Activated CD4-positive, alpha-beta T cell treated with anti-CD3 and anti-CD28 coated beads, Interleukin-2, amount 50 U/mL, for 1 hour (primary cell): ENCODE results near the gene CXorf65.

Source experiments
- DNase-seq: peaks from one replicate; pipeline ENCODE4 v3.0.0-alpha.2; 2020

CXorf65 gene

DNA sequence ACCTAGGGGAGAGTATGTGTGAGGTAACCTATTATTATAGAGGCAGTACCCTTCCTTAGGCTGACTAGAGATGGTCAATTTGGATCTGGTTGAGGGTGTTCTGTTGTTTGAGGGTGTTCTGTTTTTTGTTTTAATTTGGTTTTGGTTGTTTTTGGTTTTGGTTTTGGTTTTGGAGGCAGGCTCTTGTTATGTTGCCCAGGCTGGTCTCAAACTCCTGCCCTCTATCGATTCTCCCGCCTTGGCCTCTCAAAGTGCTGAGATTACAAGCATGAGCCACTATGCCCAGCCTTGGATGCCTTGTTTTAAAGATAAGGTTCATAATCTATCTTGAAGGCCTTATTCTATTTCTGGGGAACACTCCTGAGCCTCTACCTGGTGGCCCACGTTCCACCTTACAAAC lies 912 bp downstream of the CXorf65 start:
- no peak for DNase-seq

DNA sequence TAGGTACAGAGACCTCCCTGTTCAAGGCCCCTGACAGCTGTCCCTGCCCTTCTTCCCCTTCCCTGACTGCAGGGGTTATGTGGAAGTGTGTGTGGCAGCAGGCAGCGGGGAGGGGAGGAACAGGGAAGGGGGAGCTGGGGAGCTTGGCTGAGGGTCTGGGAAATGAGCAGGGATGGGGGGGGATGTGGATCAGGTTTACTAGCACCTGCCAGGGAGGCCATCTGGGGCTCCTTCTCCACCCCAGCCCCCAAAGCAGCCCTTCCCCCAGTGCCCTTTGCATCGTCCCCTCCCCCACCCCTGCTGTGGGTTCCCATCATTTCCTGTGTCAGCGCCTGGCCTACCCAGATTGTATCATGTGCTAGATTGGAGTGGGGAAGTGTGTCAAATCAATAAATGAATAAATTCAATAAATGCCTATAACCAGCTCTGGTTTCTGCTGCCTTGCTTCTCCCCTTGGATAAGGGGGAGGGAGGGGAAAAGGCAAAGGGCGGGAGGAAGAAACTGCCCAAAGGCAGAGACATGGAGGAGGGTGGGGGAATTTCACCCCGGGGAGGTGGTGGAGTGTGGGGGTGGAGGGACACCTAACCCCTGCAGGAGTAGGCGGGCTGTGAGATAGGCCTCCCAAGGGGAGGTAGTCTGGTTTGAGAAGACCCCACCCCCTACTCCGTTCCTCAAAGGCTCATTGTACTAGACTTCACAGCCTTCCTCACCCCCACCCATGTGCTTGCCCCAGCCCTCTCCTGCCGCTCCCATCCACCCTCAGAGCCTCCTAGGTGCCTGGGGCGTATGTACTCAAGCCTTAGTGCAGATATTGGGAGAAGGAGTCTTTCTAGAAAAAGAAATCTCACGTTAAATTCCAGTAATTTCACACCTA lies 3.2 kb downstream of the CXorf65 start:
- DNase-seq, result peak; percentile 40

DNA sequence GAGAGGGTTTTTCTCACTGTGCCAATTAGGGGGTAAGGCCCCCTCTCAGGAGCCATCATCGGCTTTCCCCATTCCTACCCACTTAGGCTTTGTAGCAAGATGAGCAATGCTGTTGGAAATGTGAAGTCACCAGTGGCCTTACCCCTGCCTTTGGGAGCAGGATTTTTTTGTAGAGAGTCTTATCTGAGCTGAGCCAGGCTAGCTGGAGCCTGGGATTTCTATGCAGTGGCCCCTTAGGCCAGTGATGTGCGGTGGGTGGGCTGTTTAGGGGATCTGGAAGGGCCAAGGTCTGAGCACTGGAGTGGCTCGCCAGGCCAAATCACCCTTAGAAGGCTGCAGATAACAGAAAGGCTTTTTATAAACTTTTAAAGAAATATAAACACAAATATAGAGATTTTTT lies 4.2 kb downstream of the CXorf65 start:
- DNase-seq, result no peak

DNA sequence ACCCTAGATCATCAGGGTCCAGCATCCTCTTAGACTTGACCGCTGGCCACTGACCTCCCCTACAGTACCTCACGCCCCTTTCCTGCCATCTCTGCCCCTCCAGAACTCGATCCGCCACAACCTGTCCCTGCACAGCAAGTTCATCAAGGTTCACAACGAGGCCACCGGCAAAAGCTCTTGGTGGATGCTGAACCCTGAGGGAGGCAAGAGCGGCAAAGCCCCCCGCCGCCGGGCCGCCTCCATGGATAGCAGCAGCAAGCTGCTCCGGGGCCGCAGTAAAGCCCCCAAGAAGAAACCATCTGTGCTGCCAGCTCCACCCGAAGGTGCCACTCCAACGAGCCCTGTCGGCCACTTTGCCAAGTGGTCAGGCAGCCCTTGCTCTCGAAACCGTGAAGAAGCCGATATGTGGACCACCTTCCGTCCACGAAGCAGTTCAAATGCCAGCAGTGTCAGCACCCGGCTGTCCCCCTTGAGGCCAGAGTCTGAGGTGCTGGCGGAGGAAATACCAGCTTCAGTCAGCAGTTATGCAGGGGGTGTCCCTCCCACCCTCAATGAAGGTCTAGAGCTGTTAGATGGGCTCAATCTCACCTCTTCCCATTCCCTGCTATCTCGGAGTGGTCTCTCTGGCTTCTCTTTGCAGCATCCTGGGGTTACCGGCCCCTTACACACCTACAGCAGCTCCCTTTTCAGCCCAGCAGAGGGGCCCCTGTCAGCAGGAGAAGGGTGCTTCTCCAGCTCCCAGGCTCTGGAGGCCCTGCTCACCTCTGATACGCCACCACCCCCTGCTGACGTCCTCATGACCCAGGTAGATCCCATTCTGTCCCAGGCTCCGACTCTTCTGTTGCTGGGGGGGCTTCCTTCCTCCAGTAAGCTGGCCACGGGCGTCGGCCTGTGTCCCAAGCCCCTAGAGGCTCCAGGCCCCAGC lies 5.7 kb downstream of the CXorf65 start:
- peak; percentile 14 for DNase-seq

DNA sequence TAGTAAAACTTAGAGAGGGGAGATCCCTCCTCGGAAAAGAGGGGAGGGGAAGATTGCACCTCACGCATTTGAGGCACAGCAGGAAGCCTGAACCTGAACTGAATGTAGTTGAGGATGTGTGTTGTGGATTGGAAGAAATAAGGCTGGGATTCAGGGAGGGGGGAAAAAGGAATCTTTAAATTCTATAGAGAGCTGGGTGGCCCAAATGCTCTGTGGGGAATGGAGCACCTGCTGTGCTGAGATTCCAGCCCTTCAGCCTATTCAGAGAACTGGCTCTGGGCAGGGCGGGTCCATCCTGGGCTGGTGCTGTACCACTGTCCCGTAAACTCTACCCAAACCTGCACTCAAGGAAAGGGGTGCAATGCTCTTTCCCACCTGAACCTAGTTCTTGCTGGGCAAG lies 6.8 kb downstream of the CXorf65 start:
- no peak for DNase-seq

DNA sequence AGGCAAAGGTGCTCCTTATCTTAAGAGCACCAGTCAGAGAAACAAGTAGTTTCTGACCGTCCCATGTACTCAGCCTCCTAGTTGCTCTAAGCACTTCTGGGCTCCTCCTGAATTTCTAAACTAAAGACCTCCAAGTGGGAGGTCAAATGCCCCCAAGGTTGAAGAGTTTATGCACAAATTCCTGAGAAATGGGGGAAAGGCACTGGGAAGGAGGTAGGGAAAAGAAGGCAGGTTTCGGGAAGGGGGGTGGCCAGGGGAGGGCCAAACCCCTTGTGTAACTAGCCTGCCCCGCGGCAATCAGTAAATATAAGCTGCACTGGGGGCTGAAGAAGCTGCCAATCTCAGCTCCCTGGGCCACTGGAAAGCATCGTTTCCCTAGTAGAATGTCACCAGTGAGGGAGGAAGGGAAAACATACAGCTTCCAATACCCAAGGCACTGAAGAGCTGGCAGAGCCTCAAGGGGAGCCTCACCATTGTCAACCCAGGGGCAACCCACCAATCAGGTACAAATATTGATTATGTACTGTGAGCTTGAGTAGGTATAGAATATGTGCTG lies 7.5 kb downstream of the CXorf65 start:
- DNase-seq, result no peak

DNA sequence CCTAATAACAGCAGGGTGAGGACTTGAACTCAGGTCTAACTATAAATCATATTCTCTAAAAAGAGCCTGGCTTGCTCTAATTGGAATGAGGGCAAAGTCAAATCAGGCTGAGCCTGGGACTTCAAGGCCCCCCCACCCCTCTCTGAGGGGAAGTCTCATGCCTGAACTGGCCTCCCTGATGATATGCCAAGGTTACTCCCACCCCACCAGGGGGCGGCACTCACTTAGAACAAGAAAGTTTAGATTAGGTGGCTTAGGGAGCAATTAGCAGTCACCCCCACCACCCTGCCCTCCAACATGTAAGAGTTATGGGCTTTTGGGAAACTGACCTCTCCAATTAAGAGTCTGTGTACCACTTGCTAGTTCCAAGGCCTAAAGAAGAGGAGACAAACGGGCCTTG lies 8.2 kb downstream of the CXorf65 start:
- peak; percentile 76 for DNase-seq

DNA sequence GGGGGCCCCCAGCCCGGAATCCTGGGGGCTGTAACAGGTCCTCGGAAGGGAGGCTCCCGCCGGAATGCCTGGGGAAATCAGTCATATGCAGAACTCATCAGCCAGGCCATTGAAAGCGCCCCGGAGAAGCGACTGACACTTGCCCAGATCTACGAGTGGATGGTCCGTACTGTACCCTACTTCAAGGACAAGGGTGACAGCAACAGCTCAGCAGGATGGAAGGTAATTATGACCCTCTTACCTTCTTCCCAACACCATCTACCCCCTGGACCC lies 9.8 kb downstream of the CXorf65 start:
- no peak for DNase-seq

DNA sequence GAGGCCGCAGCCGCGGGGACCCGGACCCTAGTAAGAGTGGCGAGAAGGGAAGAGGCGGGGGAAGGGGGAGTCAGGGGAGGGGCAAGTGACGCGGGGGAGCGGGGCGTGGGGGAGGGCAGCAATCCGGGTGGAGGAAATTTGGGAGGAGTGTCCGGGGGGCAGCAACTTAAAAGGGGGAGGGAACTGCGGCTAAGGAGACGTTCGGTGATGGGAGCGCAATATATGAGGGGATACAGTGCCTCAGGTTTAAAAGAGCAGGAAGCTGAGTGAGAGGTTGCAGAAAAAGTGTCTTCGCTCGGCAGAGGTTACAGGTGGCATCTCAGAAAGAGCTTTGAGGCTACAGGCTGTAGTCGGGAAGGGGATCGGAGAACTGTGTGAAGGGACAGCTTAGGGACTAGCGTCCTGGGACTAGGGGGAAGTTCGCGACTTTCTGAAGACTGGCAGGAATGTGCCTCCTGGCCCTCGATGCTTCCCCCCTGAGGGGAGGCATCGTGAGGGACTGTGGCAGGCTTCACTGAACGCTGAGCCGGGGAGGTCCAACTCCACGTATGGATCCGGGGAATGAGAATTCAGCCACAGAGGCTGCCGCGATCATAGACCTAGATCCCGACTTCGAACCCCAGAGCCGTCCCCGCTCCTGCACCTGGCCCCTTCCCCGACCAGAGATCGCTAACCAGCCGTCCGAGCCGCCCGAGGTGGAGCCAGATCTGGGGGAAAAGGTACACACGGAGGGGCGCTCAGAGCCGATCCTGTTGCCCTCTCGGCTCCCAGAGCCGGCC lies 10.4 kb downstream of the CXorf65 start:
- DNase-seq, result no peak

DNA sequence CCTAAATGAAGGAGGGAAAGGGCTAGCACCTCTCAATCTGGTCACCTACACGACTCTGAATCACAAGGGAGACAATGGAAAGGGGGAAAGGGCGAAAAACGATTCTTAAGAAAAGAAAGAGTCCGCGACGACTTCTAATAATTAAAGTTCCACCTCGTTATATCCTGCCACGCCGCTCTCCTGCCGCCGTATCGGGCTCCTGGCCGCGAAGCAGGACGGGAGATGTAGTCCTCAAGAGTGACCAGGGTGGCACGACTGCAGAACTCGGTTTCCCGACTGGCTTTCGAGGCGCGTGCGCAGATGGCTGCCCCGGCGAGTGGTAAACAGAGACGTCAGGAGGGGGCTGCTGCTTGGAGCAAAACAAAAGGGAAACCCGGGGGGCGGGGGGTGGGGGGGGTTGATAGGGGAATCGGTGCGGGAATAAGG lies 11.0 kb downstream of the CXorf65 start, which contains the start of gene FOXO4:
Gene FOXO4 (plus strand): TSS at position 297 of the 426 bp plus-strand sequence. CDS start 678 bp downstream, outside the sequence.
- peak; percentile 86 for DNase-seq

DNA sequence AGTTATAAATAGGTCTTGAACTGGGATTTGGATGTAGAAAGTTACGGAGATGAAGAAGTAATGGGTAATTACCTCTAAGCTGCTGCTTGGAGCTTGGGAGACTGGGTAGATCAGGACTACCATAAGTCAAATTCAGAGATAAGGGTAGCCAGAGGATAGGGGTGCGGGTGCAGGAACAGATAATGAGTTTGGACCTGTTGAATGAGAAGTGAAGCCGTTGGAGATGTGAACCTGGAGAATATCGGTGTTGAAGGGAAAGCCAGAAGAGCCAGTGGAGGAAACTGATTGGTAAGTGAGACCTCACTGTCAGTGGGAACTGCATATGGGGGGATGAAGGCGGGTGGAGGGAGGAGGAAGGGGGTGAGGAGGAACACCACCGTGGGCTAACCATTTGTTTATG lies 11.5 kb downstream of the CXorf65 start:
- no peak for DNase-seq

DNA sequence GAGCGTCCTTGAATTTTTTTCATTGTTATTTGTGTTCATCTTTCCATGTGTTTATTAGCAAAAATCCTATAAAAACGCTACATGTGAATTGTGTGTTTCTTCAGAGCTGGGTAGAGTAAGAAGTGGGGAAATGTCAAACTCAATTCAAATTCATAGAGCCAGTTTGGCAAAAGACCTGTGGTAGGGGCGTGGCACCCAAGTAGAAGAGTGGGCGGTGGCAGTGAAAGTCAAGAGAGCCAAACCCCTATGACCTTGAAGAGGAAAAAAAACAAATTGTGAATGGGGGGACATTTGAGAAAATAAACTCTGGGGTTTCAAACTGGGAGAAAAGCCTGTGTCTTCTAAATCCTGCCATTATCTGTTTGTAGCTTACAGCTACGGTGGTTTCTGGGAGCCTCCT lies 15.3 kb downstream of the CXorf65 start:
- DNase-seq, result no peak

DNA sequence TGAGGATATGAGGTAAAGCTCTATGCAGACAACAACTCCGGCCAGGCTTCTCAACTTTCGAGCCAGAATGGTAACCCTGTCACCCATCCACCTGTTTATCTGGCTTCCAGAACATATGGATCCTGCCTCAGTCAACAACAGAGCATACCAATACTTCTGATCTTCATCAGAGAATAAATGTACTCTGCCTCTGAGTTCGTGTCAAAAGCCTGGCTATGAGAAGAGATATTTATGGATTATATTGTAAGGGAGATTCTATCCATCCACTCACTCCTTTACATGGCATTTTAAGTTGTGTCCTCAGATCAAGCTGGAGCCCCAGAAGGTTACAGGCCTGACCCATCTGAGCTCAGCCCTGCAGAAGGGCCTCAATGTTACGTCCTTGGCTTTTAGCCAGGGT lies 20.6 kb downstream of the CXorf65 start:
- DNase-seq, result no peak

DNA sequence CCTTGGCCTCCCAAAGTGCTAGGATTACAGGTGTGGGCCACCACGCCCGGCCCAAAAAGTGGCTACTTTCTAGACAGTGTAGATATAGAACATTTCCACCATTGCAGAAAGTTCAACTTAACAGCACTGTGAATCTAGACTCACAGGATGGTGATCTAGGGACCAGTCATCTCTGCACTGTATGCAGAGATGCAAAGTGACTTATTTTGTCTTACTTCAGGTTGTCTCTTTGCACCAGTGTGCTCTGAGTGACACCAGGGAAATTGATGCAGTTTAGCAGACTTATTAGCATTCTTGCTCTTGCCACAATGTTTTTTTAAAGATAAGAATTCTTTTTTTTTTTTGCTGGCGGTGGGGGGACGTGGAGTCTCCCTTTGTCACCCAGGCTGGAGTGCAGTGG lies 23.7 kb downstream of the CXorf65 start:
- no peak for DNase-seq

DNA sequence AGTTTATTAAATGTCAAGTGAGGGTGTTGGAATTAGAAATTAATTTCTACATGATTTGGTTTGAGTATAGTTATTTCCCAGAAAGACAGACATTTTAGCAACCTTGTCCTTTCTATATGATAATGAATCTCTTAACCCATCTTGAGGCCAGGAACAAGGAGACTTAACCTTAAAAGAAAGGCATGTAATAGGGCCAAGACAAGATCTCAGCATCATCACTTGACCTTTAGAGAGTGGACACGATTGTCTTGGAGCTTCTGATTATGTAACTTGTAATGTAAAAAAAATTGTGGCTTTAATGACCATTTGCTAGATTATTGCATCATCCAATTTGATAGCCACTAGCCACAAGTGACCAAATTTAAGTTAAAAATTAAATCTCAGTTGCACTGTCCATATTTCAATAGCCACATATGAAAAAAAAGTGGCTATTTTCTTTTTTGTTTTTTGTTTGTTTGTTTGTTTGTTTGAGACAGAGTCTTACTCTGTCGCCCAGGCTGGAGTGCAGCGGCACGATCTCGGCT lies 24.4 kb downstream of the CXorf65 start:
- no peak for DNase-seq

DNA sequence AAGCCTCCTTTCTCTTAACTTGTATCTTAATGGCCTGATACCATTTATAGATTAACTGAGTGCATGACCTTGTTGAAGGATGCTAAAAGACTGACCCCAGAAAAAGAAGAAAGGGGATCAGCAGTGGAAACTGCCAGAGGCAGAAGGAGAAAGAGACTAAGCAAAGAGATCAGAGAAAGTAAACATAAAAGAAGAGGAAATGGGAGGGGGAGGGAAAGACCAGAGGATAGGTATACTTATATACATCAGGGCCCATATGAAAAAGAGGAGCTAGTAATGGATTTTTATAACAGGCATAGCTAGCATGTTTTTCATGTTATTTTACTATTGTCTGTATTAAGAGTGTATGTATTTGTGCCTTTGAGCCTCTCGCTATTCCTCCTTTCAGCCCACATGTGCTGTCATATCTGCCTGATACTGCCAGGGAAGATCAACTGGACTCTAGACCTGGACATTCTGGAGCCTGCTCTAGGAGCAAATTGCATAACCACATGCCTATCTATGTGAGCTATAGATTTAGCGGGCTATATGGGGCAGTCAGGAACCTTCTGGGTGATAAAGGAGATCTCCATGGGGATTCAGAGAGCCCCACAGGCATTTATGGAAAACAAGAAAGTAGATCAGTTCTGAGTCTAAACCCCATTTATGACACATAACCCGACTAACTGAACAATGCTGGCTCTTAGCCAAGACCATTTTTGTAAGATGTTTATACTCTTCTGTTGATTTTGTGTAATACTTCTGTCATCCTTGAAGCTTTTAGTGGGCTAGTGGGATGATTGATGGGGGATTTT lies 25.0 kb downstream of the CXorf65 start:
- DNase-seq, result no peak

DNA sequence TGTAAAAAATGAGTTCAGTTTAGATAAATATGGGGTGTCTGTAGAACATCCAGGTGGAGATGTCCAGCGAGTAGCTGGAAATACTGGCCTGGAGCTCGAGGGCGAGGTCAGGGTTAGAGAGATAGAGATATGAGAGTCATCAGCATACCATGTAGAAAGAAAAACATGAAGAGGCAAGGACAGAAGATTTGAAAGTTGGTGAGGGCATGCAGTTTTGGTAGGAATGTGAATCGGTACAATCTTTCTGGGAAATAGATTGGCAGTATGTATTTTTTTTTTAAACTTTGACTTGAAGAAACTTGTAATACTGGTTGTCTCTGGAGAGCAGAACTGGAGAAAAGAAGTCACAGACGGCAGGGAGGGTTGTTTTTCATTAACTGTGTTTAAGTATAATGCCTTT lies 36.0 kb downstream of the CXorf65 start:
- no peak for DNase-seq

DNA sequence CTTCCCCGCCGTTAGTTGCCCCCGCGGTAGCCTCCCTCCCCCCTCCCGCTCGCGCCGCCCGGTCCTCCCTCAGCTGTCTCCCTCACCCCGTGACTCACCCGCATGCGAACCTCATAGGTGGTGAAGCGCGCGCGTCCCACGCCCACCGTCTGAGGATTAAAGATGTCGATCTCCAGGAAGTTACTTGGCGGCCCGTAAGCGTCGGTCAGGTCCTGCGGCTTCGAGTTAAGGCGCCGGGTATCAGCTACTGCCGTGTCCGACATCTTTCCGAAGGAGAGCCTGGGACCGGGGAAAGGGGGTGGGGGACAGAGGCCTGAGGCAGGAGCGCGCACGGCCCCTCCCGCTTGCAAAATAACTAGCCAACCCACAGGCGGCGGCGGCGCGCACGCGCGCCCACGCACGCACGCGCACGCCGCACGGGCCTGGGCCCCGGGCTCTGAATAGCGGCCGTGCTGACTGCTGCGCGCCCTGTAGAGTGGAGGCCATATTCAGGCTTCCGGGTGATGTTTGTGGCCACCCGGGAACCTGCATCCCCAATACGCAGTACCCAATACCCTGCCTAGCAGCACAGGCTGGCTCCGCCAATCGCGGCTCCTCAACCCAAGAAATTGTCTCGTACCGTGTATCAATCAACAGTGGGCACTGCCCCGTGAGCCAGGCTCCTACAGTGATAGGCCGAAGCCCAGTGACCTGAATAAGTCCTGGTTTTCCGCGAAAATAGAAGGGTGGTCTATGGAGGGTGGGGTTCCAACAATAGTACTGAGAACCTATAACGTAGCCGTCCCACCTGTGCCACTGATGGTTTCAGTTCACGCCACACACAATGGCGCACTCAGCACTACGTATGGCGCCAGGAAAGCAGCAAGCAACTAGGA lies 38.3 kb downstream of the CXorf65 start, which contains the start of gene SNX12:
Gene SNX12 (minus strand): TSS at position 291 of the 875 bp plus-strand sequence. CDS start 28 bp downstream, at position 263.
- peak; percentile 81 for DNase-seq

DNA sequence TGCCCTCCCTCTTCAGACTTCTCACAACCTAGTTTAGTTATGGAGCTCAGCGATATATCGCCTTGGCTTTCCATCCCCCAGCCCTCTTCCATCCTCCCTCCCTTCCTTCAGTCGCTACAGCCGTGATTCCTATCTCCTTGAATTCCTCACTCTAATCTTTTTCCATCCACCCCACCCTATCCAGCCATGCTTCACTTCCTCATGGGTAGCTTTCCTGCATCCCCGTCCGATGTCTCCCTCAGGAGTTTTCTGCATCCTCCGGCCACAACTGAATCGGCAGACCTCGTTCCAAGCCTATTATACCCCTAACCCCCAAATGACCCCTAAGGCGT lies 38.9 kb downstream of the CXorf65 start:
- DNase-seq, result peak; percentile 0

DNA sequence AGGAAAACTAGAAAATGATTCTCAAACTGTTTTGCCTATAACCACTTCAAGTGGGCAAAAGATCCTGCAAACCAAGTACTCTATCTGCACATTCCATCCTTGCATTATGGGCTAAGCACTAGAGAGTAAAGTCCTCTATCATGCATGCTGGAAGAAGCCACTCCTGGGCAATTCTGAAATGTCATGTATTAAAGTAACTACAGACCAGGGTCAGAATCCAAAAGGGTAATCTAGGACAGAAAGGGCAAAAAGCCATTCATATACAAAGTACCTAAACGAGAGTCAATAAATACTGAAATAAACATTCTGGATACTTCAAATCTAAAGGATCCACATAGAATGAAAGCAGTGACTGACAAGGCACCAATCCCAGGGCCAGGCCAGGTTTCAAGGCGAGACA lies 39.5 kb downstream of the CXorf65 start:
- no peak for DNase-seq

DNA sequence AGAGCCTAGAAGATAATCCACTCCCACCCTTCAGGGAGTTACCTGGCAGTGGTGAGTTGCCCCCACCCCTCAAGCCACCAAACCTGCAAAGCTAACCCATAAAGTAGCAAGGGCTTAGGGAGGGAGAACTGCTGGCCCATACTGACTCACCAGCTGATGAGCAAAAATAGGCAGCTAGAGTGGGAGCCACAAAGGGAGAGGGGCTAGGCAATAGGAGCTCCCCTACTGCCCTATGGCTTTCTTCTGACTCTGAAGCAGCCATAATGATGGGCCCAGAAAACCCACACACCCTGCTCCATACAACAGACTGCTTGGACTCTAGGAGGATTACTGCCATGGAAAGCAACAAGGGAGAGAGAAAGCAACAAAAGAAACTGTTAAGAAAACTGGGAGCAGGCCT lies 46.4 kb downstream of the CXorf65 start:
- DNase-seq, result no peak
